Stimulated activated CD4-positive, alpha-beta T cell treated with anti-CD3 and anti-CD28 coated beads, TNF-alpha, amount 100 ng/mL, for 4 hours (primary cell): ENCODE data around the gene SND1.
"Not testable (repeated sequence)": the region's sequence is repeated elsewhere in the genome, so short reads cannot be mapped to it uniquely, and the experiment has no call there.

Experiments
- DNase-seq, 3 experiments: peaks; one replicate each; pipeline ENCODE4 v3.0.0-alpha.2; 2020; ENCODE audit warnings: low read depth in 3 of 3

Gene SND1

DNA sequence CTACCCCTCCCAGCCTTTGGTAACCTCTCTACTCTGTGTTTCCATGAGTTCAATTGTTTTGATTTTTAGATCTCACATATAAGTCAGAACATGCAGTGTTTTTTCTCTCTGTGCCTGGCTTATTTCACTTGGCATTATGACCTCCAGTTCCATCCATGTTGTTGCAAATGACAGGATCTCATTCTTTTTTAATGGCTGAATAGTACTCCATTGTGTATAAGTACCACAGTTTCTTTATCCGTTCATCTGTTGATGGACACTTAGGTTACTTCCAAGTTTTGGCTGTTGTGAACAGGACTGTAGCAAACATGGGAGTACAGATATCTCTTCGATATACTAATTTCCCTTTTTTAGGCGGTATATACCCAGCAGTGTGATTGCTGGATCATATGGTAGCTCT, 237.7 kb downstream of the SND1 start:
- no peak for DNase-seq

DNA sequence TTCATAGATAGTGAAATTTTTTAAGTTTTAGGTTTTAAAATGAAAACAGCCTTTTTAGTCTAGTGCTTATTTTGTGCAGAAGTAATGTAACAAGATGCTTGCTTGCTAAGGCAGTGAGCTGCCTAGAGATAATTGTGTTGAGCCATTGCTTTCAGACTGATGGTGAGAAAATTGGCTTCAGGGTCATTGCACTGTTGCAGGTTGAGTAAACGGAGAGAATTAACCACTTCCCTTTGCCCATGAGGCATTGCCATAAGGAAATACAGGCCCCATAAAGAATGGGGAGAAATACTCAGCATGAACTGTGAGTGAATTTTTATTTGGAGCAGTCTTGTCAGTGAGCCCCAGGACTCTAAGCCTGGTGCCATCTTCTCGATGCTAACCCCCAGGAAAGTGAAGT, 238.7 kb downstream of the SND1 start:
- DNase-seq, result no peak

DNA sequence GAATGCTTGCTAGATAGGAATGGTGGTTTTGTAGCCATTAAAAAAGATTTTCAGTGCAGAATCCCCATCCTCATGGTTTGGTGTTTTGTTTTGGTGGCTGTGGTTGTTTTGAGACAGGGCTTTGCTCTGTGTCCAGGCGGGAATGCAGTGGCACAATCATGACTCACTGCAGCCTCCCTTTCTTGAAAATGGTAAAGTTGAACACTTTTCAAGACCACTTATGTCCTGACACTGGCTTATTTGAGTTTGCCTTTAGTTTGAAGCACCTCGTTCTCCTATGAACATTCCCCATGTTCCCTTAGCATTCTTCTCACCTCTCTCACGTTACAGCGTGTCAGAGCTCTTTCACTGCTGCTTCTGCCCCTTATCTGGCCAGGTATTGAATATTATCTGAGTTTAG, 239.2 kb downstream of the SND1 start:
- no peak for DNase-seq

DNA sequence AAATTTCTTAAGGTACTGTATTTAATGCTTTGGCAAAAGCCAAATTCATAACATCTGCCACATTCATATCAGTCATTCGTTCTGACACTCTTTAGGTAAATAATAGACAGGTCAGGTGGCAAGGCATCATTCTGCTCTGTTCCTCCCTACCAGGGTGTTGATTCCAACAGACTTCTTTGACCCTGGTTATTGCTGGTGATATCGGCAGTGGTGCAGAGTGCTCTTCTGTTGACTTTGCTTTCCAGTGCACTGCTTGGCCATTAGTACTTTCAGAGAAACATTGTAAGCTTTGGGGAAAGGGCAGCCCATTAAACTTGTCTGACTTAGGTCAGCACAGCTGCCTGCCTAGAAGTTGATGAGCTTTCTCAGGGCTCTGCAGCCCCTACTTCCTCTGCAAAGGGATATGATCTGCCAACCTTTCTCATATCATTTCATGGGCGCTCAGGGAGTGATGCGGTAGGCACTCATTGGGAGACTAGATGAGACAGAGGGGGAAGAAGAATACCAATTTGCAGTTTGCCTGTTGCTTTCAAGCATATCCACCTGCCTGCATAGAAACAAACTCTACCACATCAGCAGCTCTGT, 240.0 kb downstream of the SND1 start:
- DNase-seq, result no peak

DNA sequence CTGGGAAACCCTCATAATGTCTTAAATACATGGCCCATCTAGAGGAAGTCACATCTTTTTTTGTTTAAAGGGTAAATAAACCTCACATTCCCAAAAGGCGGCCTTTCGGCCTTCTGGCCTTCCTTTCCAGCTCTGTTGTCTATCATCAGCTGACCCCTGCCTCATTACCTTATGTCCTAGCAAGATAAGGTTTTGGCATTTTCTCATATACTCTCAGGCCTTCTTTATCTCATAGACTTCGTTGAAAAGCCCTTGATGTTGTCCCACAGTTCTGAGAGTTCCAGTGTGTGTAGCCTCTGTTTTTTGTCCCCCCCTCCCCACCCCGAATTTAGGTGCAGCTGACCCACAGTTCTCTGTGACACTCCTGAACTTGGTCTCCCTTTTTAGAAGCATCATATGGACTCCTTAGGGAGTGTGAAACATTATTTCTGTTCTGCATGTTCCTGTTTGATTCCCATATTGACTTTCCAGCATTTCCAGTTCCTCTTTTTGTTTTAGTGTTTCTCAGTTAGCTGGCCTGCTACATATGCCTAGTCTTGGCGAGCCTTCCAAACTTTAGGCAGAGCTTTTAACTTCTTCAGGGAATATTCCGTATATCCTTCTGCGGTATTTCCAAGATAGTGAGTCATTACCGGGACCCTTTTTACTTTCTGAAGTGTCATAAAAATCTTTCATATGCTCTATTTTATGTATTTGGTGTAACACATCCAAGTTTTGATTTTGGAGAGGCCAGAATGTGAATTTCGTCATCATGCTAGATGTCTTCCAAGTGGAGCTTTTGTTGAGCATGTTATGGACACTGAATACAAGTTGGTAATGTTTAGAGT, 240.7 kb downstream of the SND1 start:
- DNase-seq, result no peak

DNA sequence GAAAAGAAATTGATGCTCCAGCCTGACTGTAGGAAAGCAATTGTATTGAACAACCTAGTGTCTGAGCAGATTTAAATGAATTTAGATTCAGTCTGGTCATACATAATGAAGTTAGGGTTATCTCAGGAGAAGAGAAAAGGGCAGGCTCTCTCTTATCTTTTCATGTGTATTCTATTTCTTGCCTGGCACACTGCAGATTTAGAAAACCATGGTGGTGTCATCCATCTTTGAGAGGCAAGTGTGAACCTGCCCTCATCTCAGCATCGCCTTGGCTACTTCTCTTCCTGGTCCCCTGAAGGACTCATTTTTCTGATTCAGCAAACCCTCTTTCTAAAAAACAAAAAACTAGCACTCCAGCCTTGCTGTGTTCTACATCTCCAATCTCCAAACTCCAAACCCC, 241.6 kb downstream of the SND1 start:
- DNase-seq, result no peak

DNA sequence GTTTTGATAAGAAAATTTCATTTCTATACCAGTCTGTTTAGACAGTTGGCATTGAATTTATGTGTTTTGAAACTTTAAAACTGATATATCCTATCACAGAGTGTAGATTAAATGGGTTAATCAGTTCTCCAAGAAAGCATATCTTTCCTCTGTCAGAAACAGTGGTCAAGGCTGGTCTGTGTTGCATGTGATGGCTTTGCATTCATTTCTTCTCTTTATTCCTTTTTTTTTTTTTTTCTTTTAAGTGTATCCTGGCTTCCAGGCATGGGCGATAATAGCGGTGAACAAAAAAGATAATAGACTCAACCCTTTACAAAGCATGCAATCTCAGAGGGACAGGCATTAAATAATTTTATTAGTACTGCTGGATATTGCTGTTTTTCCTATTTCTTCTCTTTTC, 242.6 kb downstream of the SND1 start:
- no peak for DNase-seq

DNA sequence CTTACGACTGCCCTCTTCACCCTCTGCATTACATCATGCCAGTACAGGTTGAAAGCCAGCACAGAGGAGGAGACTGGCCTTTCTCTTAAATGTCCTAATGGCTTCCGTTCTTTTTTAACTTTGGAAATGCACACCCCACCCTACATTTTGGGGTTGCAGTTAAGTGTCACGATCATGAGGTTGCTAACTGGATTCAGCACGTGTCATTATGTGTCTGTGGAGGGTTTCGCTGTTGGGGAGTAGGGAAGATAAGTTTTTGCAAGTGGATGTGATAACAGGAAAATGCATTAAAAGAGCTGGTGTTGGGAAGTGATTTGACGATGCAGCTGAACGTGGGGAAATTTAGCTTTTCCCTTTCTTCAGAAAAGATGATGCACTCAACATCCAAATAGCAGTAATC, 243.4 kb downstream of the SND1 start:
- no peak for DNase-seq

DNA sequence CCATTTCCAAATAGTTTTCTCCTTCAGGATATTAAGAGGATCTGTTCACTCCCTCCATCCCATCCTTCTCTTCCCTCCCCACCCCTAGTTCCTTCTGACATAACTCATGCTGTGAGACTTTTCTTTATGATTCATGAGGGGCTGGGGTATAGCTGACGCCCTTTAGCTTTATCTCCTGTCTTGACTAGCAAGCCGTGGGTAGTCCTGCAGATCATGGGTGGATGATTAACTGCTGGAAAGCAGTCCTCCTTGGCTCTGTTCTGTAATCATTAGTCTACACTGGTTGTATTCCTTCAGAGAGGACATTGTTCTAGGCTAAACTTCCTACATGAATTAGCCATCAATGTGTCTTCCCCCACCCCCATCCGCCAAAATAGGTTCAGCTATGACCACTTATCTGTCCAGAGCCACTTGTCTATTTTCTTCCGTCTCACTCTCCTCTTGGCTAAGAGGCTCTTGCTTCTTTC, 243.9 kb downstream of the SND1 start:
- DNase-seq, result no peak

DNA sequence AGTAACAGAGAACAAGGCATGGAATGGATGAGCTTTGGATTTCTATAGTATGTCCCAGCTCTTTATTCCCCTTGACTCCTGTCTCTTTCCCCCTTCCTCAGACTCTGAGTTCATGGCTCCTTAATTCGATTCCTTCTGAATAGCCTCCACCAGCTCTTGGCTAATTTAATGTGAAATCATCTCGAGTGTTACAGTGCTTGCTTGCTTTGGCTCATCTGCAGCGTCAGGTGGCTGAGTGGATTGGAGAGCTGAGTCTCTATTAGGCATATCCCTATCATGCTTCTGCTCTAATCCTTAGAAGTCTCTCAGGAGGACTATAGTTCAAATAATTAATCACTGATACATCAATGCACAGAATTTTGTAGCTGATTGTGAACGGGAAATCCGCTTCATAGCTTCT, 244.7 kb downstream of the SND1 start:
- DNase-seq, result no peak

DNA sequence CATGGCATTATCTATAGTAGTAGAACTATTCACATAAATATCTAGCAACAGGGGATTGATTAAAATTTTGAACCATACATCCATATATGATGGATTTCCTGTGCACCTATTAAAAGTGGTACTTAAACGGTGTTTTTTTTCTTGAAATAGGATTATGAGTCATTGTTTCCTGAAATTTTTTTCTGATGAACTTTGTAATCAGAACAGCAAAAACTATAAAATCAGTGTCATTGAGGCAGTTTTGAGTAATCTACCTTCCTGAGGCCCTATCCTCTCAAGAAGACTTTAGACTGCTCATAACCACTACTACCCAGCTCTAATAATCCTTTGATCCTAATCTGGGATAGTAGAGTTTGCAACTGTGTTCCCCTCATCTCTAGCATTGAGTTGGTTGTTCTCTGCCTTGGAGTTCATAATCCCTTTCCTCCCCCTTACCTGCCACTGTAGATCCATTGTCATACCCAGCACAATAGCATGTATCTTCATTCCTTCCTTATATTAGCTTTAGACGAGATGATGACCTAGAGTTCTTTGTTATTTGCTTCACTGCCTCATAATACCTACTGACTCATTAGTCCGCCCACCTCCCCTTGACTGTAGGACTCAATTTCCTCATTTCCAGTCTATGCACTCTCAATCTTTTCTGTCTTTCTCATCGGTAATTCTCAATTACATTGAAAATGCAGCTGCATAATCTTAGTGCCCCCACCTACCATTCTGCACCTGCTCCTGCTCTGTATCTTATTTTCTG, 245.9 kb downstream of the SND1 start:
- DNase-seq, result peak in 1 of 3 experiments; percentile 3

DNA sequence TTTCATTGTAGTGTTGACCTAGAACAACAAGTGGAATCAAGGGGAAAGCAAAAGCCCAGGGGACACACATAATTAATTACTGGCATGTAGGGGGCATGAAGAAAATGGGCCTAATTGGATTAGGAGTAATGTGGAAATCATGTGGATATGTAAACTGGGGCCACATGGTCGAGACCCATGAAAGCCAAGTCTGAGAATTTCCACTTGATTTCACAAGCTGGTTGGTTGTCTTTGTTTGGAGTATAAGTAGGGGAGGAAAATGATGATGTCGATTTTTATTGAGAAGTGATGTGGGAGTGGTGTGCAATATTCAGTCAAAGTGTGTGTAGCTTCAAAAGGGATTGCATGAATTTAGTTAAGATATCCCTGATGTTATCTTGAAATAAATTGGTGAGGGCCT, 247.4 kb downstream of the SND1 start:
- no peak for DNase-seq

DNA sequence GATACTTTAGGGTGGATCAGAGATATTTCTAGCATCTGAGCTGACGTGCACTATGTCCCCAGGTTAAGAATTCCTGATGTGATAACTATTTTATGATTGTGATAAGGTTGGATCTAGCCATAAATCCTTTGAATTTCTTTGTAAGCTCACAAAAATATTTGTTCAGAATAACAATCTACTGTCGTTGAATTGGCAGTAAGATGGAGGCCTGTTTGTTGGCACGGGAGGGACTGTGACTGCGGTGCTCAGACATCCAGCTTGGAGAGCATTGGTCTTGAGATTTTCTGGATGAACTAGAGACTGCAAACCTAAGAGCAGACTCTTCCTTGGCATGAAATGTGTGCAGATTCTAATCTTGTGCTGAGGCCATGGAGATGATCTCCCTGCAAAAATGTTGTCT, 248.1 kb downstream of the SND1 start:
- no peak for DNase-seq

DNA sequence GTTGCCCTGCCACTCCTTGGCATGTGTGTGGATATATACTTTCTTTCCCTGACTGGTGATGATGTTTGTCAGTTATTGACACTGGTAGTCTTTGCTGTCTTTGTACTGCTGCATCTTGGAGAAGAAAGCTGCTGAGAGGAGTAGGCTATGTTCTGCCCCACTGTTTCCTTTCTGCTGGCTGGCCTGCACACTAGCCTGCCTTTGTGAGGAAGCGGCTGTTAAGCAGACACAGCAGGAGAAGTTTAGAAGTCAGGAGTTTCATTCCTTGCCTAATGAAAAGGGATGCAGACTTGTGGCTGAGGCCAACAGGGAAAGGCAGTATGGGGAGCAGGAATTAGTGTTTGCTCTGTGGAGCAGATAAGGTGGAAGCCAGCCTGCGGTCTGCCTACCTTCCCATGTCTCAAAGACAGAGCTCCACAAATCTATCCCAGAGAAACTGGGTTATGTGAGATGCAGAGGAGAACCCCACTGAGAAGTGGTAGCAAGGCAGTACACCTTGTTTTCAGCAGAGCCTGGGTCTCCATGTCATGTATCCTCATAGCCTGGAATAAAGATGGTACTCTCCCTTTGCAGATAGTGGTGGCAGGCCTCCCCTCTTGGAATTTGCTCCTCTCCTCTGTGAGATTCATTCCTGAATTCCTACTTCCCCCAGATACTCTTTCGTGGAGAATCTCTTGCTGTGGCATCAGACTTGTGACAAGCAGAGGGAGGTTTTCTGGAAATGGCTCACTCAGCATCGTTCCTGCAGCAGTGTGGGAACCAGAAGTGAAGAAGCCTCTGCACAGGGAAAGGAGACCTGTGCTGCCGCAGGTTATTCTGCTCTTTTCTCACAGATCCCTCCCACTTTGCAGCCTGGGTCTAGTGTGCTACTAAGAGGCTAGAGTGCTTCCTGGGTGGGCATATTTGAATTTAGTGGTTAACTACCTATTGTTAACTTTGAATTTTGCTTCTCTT, 249.0 kb downstream of the SND1 start:
- no peak for DNase-seq

DNA sequence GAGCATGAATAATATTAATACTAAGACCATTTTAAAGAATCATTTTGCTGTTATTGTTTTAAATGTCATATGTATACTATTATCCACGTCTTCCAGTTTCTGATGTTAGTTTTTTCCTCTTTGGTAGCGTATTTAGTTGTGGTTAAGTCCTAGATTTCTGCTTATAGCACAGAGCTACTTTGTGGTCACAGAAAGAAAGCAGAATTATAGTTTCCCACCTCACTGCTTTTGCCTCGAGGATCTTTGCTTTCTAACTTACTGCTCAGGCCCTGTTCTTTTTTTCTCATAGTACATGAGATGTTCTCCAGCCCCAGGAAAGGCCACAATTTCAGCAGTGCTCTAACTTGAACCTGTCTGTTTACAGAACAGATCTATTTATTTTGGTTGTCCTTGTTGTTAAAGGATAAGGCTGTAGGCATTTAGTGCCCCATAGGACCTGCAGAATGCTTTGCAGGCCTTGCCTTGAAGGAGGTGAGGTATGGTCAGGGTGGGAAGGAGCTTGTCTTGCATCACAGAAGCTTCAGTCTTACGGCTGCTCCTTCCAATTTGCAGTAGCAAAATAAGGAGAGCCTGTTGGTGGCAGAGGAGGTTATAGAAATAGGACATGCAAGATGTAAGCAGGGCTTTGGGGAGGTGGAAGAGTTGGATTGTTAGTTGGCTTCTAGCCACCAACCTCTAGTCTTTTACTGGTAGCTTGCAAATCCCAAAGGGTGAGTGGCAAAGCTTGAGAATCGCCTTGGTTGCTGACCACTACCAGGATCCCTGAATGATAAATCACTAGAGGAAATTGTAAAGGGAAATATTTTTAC, 250.1 kb downstream of the SND1 start:
- no peak for DNase-seq

DNA sequence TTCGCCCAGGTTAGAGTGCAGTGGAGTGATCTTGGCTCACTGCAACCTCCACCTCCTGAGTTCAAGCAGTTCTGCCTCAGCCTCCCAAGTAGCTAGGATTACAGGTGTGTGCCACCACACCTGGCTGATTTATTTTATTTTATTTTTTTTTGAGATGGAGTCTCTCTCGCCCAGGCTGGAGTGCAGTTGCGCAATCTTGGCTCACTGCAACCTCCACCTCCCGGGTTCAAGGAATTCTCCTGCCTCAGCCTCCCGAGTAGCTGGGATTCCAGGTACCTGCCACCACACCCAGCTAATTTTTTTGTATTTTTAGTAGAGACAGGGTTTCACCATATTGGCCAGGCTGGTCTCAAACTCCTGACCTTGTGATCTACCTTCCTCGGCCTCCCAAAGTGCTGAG, 250.8 kb downstream of the SND1 start:
- DNase-seq, result not testable (repeated sequence)

DNA sequence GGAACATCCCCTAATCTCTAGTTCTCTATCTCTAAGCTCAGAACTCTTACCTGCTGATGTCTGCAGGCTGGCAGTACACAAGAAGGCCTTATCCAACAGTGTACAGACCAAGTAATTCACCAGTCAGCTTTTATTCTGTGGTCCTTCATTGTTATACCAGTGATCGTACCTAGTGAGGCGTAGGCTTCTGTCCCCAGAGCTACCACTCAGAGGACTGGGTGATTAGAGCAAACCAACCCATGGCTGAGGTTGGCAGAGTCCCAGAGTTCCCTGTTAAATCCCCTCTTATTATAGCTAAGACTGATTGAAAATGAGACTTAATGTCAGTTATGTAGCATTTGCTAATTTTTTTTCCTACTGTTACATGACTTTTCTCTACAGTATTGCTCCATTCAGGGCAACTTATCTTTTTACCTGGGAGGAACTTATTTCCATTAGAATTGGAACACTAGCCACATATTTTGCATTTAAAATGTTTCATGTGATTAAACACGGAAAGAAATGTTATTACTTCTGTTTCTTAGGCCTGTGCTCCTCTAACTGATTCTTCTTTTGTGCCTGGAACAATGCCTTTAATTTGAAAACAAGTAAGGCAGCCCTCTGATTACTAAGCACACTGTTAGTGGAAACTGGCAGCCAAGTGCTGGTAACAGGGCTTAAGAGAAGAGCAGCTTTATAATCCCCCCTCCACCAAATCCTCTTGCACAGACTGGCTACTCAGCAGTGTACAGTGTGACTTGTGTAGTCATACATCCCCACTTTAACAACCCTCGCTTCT, 252.1 kb downstream of the SND1 start:
- DNase-seq, result no peak

DNA sequence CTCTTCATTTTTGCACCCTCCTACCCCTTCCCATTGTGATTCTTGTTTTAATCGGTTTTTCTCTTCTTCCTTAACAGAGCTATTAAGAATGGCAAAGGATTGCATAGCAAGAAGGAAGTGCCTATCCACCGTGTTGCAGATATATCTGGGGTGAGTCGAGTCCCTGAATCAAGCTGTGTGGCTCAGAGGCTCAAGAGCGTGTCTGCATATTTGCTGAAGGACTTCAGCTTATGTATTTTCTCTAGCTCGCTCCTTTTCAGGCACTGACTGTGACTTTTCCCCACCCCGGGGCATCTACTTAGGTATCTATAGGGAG, 252.6 kb downstream of the SND1 start:
- no peak for DNase-seq

DNA sequence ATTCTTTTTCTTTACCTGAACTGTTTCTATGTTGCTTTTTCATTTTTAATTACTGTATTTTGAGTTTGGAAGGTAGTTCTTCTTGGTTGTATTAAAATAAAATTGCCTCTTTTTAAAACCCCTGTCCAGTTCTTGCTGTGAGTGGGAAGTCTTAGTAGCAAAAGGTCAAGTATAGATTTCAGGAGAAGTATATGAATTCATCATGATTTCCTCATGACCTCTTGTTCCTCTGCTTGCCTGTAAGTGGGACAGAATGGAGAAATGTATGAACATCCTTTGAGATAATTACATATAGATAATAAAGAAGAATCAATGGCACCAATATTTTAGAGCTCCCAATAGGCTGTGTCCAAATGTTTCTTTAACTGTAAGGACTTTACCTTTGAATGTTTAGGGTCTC, 253.0 kb downstream of the SND1 start:
- no peak for DNase-seq
